GM19324 (cell line): ENCODE data around the gene ACOT8.
"Not testable (repeated sequence)": the region's sequence is repeated elsewhere in the genome, so short reads cannot be mapped to it uniquely, and the experiment has no call there.

Source experiments
- ATAC-seq: cut with Tn5 transposase; IDR thresholded peaks from one replicate; pipeline ENCODE4 v1.9.1; 2021; ENCODE audit warnings: mild to moderate bottlenecking, moderate library complexity; ENCODE audit not compliant: unreplicated experiment, low FRiP score

ACOT8 gene

GRCh38 chr20:45857114-45857881 lies at the start of gene ACOT8, which contains the start of gene ZSWIM3:
Gene ACOT8 (minus strand): TSS chr20:45857392. CDS start chr20:45857315, 77 bp downstream.
Gene ZSWIM3 (plus strand): TSS chr20:45857614. CDS start chr20:45857826, 212 bp downstream.
- ATAC-seq = peak; percentile 96

GRCh38 chr20:45905505-45906079 lies 48.4 kb upstream of the ACOT8 start:
- no peak for ATAC-seq

GRCh38 chr20:45904583-45905504 lies 47.7 kb upstream of the ACOT8 start:
- ATAC-seq = no peak

- ATAC-seq = no peak
These were observed 45.1 kb upstream of the ACOT8 start for GRCh38 chr20:45902199-45902701.

- not testable (repeated sequence) for ATAC-seq
These were observed 44.1 kb upstream of the ACOT8 start for GRCh38 chr20:45901332-45901731.

- no peak for ATAC-seq
These were observed 42.0 kb upstream of the ACOT8 start for GRCh38 chr20:45899046-45899835.

GRCh38 chr20:45898285-45898684 lies 41.1 kb upstream of the ACOT8 start:
- ATAC-seq = no peak

- no peak for ATAC-seq
These were observed 40.5 kb upstream of the ACOT8 start for GRCh38 chr20:45897692-45898091.

- ATAC-seq = no peak
These were observed 40.1 kb upstream of the ACOT8 start for GRCh38 chr20:45897289-45897688.

GRCh38 chr20:45896641-45897161 lies 39.5 kb upstream of the ACOT8 start:
- no peak for ATAC-seq

- ATAC-seq = no peak
These were observed 37.6 kb upstream of the ACOT8 start for GRCh38 chr20:45894797-45895196.

GRCh38 chr20:45893831-45894230 lies 36.6 kb upstream of the ACOT8 start:
- ATAC-seq = no peak

GRCh38 chr20:45892828-45893500 lies 35.8 kb upstream of the ACOT8 start:
- no peak for ATAC-seq

- no peak for ATAC-seq
These were observed 35.0 kb upstream of the ACOT8 start for GRCh38 chr20:45892049-45892825.

GRCh38 chr20:45890985-45891983 lies 34.1 kb upstream of the ACOT8 start, which contains the start of the genes CTSA and NEURL2:
Gene CTSA (plus strand): TSS chr20:45891335. CDS start chr20:45891569, 234 bp downstream.
Gene NEURL2 (minus strand): TSS chr20:45891208. CDS start chr20:45890991, 217 bp downstream.
- peak; percentile 84 for ATAC-seq

- no peak for ATAC-seq
These were observed 33.1 kb upstream of the ACOT8 start for GRCh38 chr20:45890077-45890984.
